Sigmoid colon (tissue), 7 donors: ENCODE data around the gene NUFIP2. TPM values are rescaled to one million over a fixed set of nuclear protein-coding genes. Genes with fewer than 3 reads are reported as not detected.

Experiments used
- DNase-seq: peaks from one replicate; pipeline ENCODE4 v3.0.0-alpha.2; 2019
- H3K27ac ChIP-seq, 4 donors: fragments of 200-600 bp; sonication (generic); one replicate each; pipeline ENCODE4 v1.5.1; 2016 to 2019; ENCODE audit warnings: mild to moderate bottlenecking in 1 of 4
- H3K27me3 ChIP-seq, 3 donors: fragments of 200-600 bp; sonication (generic); one replicate each; pipeline ENCODE4 v1.5.1; 2019; ENCODE audit warnings: mild to moderate bottlenecking in 1 of 3
- H3K36me3 ChIP-seq, 4 donors: fragments of 200-600 bp; sonication (generic); one replicate each; pipeline ENCODE4 v1.5.1; 2016 to 2019
- H3K4me1 ChIP-seq, 4 donors: fragments of 200-600 bp; sonication (generic); one replicate each; pipeline ENCODE4 v1.5.1; 2017 to 2019
- H3K4me3 ChIP-seq, 4 donors: fragments of 200-600 bp; sonication (generic); one replicate each; pipeline ENCODE4 v1.5.1; 2017 to 2019; ENCODE audit warnings: mild to moderate bottlenecking in 2 of 4, moderate library complexity in 1 of 4
- H3K9me3 ChIP-seq, 4 donors: fragments of 200-600 bp in 3 of 4; sonication (generic) in 3 of 4; one replicate each; pipeline versions ENCODE4 v1.5.1 to v1.6.1; 2013 to 2019
- CTCF ChIP-seq, 4 experiments: fragments of 450-650 bp in 3 of 4; fragments of 200-600 bp in 1 of 4; IDR thresholded peaks; one replicate each; pipeline ENCODE4 v1.5.1; 2016 to 2019; ENCODE audit warnings: antibody characterized with exemption in 4 of 4, mild to moderate bottlenecking in 3 of 4, moderate library complexity in 2 of 4
- EP300 ChIP-seq, 4 donors: sonication (generic); formaldehyde crosslinking; IDR thresholded peaks; one replicate each; pipeline ENCODE4 v1.6.1; 2017; ENCODE audit warnings: antibody characterized with exemption in 4 of 4
- POLR2A ChIP-seq, 2 donors: fragments of 450-650 bp; IDR thresholded peaks; one replicate each; pipeline ENCODE4 v1.6.1; 2016; ENCODE audit warnings: antibody characterized with exemption in 2 of 2, mild to moderate bottlenecking in 2 of 2, moderate library complexity in 2 of 2
- POLR2AphosphoS5 ChIP-seq, 4 donors: sonication (generic); formaldehyde crosslinking; IDR thresholded peaks; one replicate each; pipeline ENCODE4 v1.6.1; 2017; ENCODE audit warnings: antibody characterized with exemption in 4 of 4
- whole genome bisulfite sequencing, 2 donors: extraction: QIAGEN DNeasy Blood & Tissue Kit; methylation state at CpG; one replicate each; pipeline ENCODE4 v1.1.7; 2013; 5-methylcytosine and 5-hydroxymethylcytosine counted together
- intact Hi-C: fragments of 100-400 bp; cut with DNase I; formaldehyde crosslinking; loops from one replicate; pipeline ENCODE4 v1.15.1; 2023
- polyA plus RNA-seq, 3 donors: library from polyadenylated mRNA; stranded (reverse); fragments of 200-250 nt; gene quantifications; one replicate each; pipeline ENCODE4 v1.2.3, GENCODE V29; 2013
- total RNA-seq, 4 donors: library from RNA; depleted of rRNA; stranded (reverse); fragments of >200 nt; gene quantifications; one replicate each; pipeline ENCODE4 v1.1.0, GENCODE V29; 2016
- donor health status: healthy with polysubstance abuse.
- donor health status: Bipolar disorder and iron deficiency.
- donor health status: healthy.

The NUFIP2 gene
- total and polyA plus RNA-seq, 7 donors = 6.6 to 30.7 (median 26.5) TPM

GRCh38 chr17:29331075-29331707 lies 37.2 kb upstream of the NUFIP2 start:
- DNase-seq = no peak
- 76 to 77% methylated on average over 3 of the region's 3 CpGs for WGBS, 2 donors
- intact Hi-C loops = no loop called here
- no peaks in the 10 kb centered on the region for H3K4me1 ChIP-seq
- no peaks in the 10 kb centered on the region for H3K9me3 ChIP-seq
- no peaks in the 10 kb centered on the region for H3K27me3 ChIP-seq
- no peaks in the 10 kb centered on the region for H3K36me3 ChIP-seq
- H3K27ac ChIP-seq = no peak overlapping the region
- no peak overlapping the region for H3K4me3 ChIP-seq
- TF ChIP-seq POLR2A (IDR thresholded peaks at IDR 0.05) = no peak

- Histone ChIP-seq H3K27ac (no peak overlapping the region), H3K9me3 (no peaks in the 10 kb centered on the region), H3K27me3 (no peaks in the 10 kb centered on the region), H3K4me3 (no peak overlapping the region), H3K36me3 (no peaks in the 10 kb centered on the region), H3K4me1 (no peaks in the 10 kb centered on the region)
- DNase-seq = no peak
- 86 to 91% methylated on average over 5 of the region's 5 CpGs for WGBS, 2 donors
- intact Hi-C loops = no loop called here
- TF ChIP-seq EP300 (IDR thresholded peaks at IDR 0.05) = no peak
- no peak for TF ChIP-seq POLR2AphosphoS5 (IDR thresholded peaks at IDR 0.05)
- no peak for TF ChIP-seq POLR2A (IDR thresholded peaks at IDR 0.05)
These were observed 33.5 kb upstream of the NUFIP2 start for GRCh38 chr17:29327412-29327811.

- intact Hi-C loops = no loop called here
- 90 to 91% methylated on average over 6 of the region's 6 CpGs for WGBS, 2 donors
- no peaks in the 10 kb centered on the region for H3K27me3 ChIP-seq
These were observed 32.3 kb upstream of the NUFIP2 start for GRCh38 chr17:29326023-29326813.

GRCh38 chr17:29322363-29322762 lies 28.4 kb upstream of the NUFIP2 start:
- no peaks in the 10 kb centered on the region for H3K27me3 ChIP-seq
- H3K9me3 ChIP-seq = no peaks in the 10 kb centered on the region
- H3K27ac ChIP-seq = no peak overlapping the region
- no peaks in the 10 kb centered on the region for H3K4me1 ChIP-seq
- intact Hi-C loops = no loop called here
- H3K36me3 ChIP-seq = no peaks in the 10 kb centered on the region
- TF ChIP-seq POLR2AphosphoS5 (IDR thresholded peaks at IDR 0.05) = no peak
- no peak for TF ChIP-seq CTCF (IDR thresholded peaks at IDR 0.05)
- no peak for TF ChIP-seq POLR2A (IDR thresholded peaks at IDR 0.05)
- no peak for TF ChIP-seq EP300 (IDR thresholded peaks at IDR 0.05)
- no peak overlapping the region for H3K4me3 ChIP-seq
- no peak for DNase-seq
- 89 to 91% methylated on average over 2 of the region's 2 CpGs for WGBS, 2 donors

More at GRCh38 chr17:29326023-29326813, 32.3 kb upstream of the NUFIP2 start:
- no peak overlapping the region for H3K4me3 ChIP-seq
- no peaks in the 10 kb centered on the region for H3K9me3 ChIP-seq
- TF ChIP-seq POLR2AphosphoS5 (IDR thresholded peaks at IDR 0.05) (no peak), POLR2A (IDR thresholded peaks at IDR 0.05) (no peak), EP300 (IDR thresholded peaks at IDR 0.05) (no peak)
- no peaks in the 10 kb centered on the region for H3K36me3 ChIP-seq
- H3K27ac ChIP-seq = no peak overlapping the region
- H3K4me1 ChIP-seq = no peaks in the 10 kb centered on the region
- no peak for DNase-seq

GRCh38 chr17:29303386-29303785 lies 9.4 kb upstream of the NUFIP2 start:
- H3K9me3 ChIP-seq = no peaks in the 10 kb centered on the region
- no peak overlapping the region for H3K27ac ChIP-seq
- H3K4me1 ChIP-seq = no peaks in the 10 kb centered on the region
- no peaks in the 10 kb centered on the region for H3K27me3 ChIP-seq
- H3K36me3 ChIP-seq = no peaks in the 10 kb centered on the region
- intact Hi-C loops = no loop called here
- H3K4me3 ChIP-seq = no peak overlapping the region
- no peak for DNase-seq
- 73 to 86% methylated on average over 3 of the region's 3 CpGs for WGBS, 2 donors
- TF ChIP-seq CTCF (IDR thresholded peaks at IDR 0.05) (no peak), POLR2AphosphoS5 (IDR thresholded peaks at IDR 0.05) (no peak)

- intact Hi-C loops = loop anchor here (10.0 kb wide), 1 partner anchor 574 kb away; the partner anchor contains the start of genes NEK8 and TLCD1
- TF ChIP-seq CTCF (IDR thresholded peaks at IDR 0.05) (no peak), POLR2AphosphoS5 (IDR thresholded peaks at IDR 0.05) (no peak), POLR2A (IDR thresholded peaks at IDR 0.05) (no peak), EP300 (IDR thresholded peaks at IDR 0.05) (no peak)
These were observed 5.1 kb upstream of the NUFIP2 start for GRCh38 chr17:29299031-29299430.

More at GRCh38 chr17:29299031-29299430, 5.1 kb upstream of the NUFIP2 start:
- Histone ChIP-seq H3K9me3 (no peaks in the 10 kb centered on the region), H3K36me3 (no peaks in the 10 kb centered on the region), H3K4me1 (peaks cover 0 to 8% (median 6%) of the 10 kb centered on the region in 4 donors), H3K27me3 (no peaks in the 10 kb centered on the region), H3K27ac (no peak overlapping the region), H3K4me3 (no peak overlapping the region)
- WGBS, 2 donors = 92 to 94% methylated on average over 2 of the region's 2 CpGs
- DNase-seq = no peak
